ENCODE measurements around the gene CACYBP. TPM values are rescaled to one million over a fixed set of nuclear protein-coding genes. Genes with fewer than 3 reads are reported as not detected.

Gene CACYBP
- polyA plus RNA-seq, 1 donor (not counting 4 experiments of a cell fraction or from before 2014, with no cell fraction given) = 59.3 TPM

GRCh38 chr1:174974711-174975119 is 25.0 kb upstream of the CACYBP start:
- TF ChIP-seq CTCF (optimal IDR thresholded peaks at IDR 0.05 in 1 of 3, IDR thresholded peaks at IDR 0.05 in 1 of 3, conservative IDR thresholded peaks at IDR 0.05 in 1 of 3; ENCODE audit: extremely low read depth in 1 of 3, insufficient read depth in 2 of 3, low read length in 3 of 3) (no peak), EZH2 (IDR thresholded peaks at IDR 0.05; ENCODE audit: low read length) (no peak)
- no peaks in the 10 kb centered on the region for H3K9me3 ChIP-seq (ENCODE audit: control insufficient read depth, low read depth, low read length)
- H3K79me2 ChIP-seq (ENCODE audit: control insufficient read depth, insufficient read depth, low read length) = no peaks in the 10 kb centered on the region
- H3K27me3 ChIP-seq (ENCODE audit: control insufficient read depth, extremely low read depth, insufficient read depth, low read length) = no peaks in the 10 kb centered on the region
- no peak overlapping the region for H3K9ac ChIP-seq (ENCODE audit: control insufficient read depth, extremely low read depth, insufficient read depth, low read length)
- no peaks in the 10 kb centered on the region for H3K36me3 ChIP-seq (ENCODE audit: control insufficient read depth in 2 of 2, extremely low read depth in 1 of 2, insufficient read depth in 2 of 2, low read length in 2 of 2)
- H3K4me3 ChIP-seq (ENCODE audit: control insufficient read depth in 2 of 3, extremely low read depth in 1 of 3, insufficient read depth in 2 of 3, low read depth in 1 of 3, low read length in 3 of 3) = no peak overlapping the region
- dilution Hi-C loops (cut with MboI; ENCODE audit: extremely low pct_ligation_motif_present, low sequenced_read_pairs) = no loop called here
- H3K4me2 ChIP-seq (ENCODE audit: control insufficient read depth, extremely low read depth, insufficient read depth, low read depth, low read length) = no peak overlapping the region
- H3K27ac ChIP-seq (ENCODE audit: control insufficient read depth, insufficient read depth, low read length) = no peak overlapping the region
- no peaks in the 10 kb centered on the region for H4K20me1 ChIP-seq (ENCODE audit: control insufficient read depth, extremely low read depth, insufficient read depth, low read length)
- DNase-seq (ENCODE audit: low read depth, low spot score) (no peak), FAIRE-seq (no peak)
- no peak overlapping the region for H2AFZ ChIP-seq (ENCODE audit: control insufficient read depth, low read length)
- peaks cover 22% of the 10 kb centered on the region for H3K4me1 ChIP-seq (ENCODE audit: control insufficient read depth, extremely low read depth, insufficient read depth, low read length)
- H3K9me1 ChIP-seq (ENCODE audit: control insufficient read depth, extremely low read depth, insufficient read depth, low read length) = no peaks in the 10 kb centered on the region

- Histone ChIP-seq H3K9ac (ENCODE audit: control insufficient read depth, extremely low read depth, insufficient read depth, low read length) (no peak overlapping the region), H3K9me1 (ENCODE audit: control insufficient read depth, extremely low read depth, insufficient read depth, low read length) (no peaks in the 10 kb centered on the region), H3K4me2 (ENCODE audit: control insufficient read depth, extremely low read depth, insufficient read depth, low read depth, low read length) (peak overlapping the region; percentile 53), H3K36me3 (ENCODE audit: control insufficient read depth in 2 of 2, extremely low read depth in 1 of 2, insufficient read depth in 2 of 2, low read length in 2 of 2) (no peaks in the 10 kb centered on the region), H3K79me2 (ENCODE audit: control insufficient read depth, insufficient read depth, low read length) (no peaks in the 10 kb centered on the region), H2AFZ (ENCODE audit: control insufficient read depth, low read length) (no peak overlapping the region), H4K20me1 (ENCODE audit: control insufficient read depth, extremely low read depth, insufficient read depth, low read length) (no peaks in the 10 kb centered on the region), H3K27me3 (ENCODE audit: control insufficient read depth, extremely low read depth, insufficient read depth, low read length) (no peaks in the 10 kb centered on the region), H3K4me3 (ENCODE audit: control insufficient read depth in 2 of 3, extremely low read depth in 1 of 3, insufficient read depth in 2 of 3, low read depth in 1 of 3, low read length in 3 of 3) (no peak overlapping the region), H3K4me1 (ENCODE audit: control insufficient read depth, extremely low read depth, insufficient read depth, low read length) (peaks cover 22% of the 10 kb centered on the region), H3K27ac (ENCODE audit: control insufficient read depth, insufficient read depth, low read length) (peak overlapping the region; percentile 76), H3K9me3 (ENCODE audit: control insufficient read depth, low read depth, low read length) (no peaks in the 10 kb centered on the region)
- TF ChIP-seq EZH2 (IDR thresholded peaks at IDR 0.05; ENCODE audit: low read length) = no peak
- TF ChIP-seq CTCF (optimal IDR thresholded peaks at IDR 0.05 in 1 of 3, IDR thresholded peaks at IDR 0.05 in 1 of 3, conservative IDR thresholded peaks at IDR 0.05 in 1 of 3; ENCODE audit: extremely low read depth in 1 of 3, insufficient read depth in 2 of 3, low read length in 3 of 3) = no peak
- dilution Hi-C loops (cut with MboI; ENCODE audit: extremely low pct_ligation_motif_present, low sequenced_read_pairs) = no loop called here
- DNase-seq (ENCODE audit: low read depth, low spot score) (no peak), FAIRE-seq (peak; percentile 23)
Observed at GRCh38 chr1:174975764-174976163, 24.0 kb upstream of the CACYBP start.
